Measurements from ENCODE around the gene HPRT1.

The HPRT1 gene

DNA sequence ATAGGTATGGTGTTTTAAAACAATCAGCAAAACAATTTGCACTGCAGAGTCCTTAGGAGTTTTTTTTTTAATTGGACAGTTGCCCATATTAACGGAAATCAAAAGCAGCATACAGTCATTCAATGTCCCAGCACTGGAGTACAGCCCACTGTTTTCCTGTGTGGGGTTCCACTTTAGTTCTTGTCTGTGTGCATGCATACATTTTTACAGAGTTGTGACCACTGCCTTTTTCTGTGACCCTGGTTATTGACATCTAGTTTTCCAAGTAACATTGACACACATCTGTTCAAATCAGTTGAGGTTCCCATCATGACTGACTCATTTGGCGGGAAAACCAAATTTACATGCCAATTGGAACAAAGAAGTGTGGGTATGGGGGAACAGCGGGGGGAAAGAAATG is 83.3 kb downstream of the HPRT1 start:
- DNase-seq (ENCODE audit: low read depth, low spot score), result no peak

DNA sequence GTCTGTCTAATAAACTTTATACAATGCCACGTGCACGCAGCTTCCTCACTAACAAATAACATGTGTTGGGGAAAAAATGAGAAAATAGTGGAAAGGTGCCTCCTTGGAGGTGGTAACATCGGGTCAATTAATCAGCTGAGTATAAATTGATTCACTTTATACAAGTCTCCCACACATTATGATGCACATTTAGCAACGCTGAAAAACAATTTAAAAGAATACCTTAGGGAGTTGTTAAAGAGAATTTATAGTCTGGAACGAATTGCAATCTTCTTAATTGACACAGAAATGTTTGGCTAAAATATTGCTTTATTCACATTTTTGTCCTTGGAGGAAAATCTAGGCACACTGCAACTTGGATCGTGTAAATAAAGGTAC is 84.2 kb downstream of the HPRT1 start:
- DNase-seq (ENCODE audit: low read depth, low spot score), result no peak

DNA sequence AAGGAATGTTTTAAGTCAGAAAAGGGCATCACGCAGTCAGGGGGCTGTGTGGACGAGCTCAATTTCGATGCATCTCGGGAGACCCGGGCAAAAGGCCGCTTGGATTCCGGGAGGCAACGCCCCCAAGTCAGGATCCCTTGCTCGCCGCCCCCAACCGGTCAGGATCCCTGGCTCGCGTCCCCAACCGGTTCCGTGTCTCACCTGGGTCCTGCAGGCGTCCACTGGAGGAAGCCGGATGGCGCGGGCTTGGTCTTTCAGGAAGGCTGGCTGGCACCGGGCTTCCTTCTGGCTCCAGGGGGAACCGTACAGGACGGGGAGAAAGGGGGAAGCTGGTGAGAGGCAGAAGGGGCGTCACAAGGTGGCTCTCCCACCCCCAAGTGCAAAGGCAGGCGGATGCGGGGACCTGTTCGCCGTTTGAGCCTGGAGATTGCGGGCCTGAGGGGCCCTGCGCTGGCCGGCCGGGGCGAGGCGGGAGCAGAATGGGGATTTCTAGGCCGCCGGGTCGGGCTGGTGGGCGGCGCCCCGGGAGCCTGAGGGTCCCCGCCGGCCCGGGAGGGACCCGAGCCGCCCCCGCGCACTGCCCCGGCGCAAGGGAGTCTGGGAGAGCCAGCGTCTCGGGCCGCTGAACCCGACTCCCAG is 84.7 kb downstream of the HPRT1 start:
- no peak for DNase-seq (ENCODE audit: low read depth, low spot score)

DNA sequence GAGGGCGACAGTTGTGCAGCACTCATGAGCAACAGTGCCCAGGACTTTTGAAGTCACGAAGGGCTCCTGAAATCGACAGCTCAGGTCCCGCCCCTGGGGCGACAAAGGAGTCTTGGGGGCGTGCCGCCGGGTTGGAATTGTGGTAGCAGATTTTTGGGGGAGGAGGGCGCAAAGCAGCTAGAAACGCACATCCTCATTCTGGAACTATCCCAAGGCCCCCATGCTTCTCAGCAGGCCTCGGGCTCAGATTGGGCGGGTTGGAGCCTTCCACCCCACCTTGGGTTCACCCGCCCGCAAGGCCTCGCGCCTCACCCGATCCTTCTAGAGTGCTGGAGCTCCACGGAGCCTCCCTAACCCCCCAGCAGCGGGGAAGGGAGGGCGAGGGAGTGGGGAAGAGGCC is 85.5 kb downstream of the HPRT1 start:
- no peak for DNase-seq (ENCODE audit: low read depth, low spot score)

DNA sequence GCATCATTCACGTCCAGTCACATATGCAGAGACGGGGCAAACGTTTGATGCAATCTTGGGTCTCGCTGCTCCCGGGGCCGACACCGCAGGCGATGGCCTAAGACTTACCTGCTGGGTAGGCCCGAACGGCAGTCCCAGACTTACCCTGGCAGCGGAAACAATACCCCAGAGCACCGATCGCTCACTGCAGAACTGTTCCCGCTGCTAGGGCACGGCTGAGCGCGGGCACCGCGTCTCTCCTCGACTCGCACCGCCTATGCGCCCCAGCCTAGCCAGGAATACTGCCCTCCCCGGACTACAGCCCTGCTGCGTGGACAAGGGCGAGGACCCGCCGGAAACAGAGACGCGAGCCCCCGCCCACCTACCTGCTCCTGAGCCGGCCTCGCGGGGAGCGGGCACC is 86.2 kb downstream of the HPRT1 start:
- DNase-seq (ENCODE audit: low read depth, low spot score), result no peak

DNA sequence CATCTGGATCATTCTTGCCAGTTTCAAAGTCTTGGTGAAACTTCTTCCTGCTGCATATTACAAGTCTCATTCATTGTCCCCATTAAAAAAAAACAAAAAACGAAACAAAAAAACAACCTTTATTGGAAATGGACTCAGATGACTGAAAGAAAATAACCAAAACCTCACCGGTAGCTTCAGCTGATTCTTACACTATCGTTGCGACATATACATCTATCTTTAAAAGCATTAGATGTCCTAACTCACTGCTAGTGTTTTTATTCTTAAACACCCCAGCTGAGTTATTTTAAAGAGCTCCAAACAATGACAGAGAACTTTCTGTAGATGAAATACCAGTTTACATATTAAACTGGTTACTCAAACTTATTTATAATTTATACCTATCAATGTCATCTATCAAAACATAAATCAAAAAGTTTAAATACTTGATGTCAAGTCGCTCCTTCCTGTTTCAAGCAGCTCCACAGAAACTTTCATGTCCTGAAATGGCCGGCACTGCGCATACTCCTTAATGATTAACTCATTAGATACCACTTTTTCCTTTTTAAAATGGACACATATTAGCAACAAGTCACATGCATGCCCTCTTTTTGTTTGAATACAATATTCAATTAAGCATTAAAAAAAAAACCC is 87.2 kb downstream of the HPRT1 start:
- no peak for DNase-seq (ENCODE audit: low read depth, low spot score)

DNA sequence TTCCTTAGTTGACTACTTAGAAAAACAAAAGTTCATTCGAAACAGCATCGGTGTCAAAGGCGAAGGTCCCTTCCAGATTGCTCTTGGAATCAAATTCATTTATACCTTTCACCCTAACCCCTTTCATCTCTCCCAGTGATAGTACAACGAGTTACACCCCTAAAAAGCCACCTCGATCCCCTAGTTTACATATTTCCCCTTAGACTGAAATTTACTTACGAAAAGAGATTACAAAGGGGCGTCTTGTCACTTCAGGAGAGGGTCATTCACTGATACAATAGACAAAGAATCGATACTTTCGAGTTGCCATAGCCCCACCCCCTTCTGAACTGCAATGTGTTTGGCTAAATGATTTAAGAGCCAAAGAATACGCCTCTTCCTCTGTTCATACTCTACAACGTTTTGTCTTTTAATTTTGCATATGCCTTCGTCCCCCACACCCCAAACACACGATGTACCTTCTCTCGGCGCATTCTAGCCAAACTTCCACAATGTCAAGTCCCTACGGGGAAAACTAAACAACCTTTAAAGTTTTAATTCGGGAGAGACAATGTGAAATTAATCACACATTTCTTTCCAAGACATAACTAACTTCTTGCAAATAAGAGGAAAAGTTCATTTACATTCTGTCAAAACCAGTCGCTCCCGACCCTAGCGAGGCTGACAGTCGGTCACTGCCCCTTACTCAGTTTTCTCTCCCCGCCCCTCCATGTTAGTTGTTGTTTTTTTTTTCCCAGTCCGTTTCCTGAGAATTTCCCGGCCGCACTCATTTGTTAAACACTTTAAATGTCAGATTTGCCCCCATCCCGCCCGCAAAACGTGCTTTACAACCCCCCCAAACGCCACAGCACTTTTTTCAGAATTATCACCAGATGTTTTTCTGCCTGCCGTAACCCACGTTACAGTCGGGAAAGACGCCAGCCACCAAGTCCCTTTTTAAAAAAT is 88.6 kb downstream of the HPRT1 start:
- no peak for DNase-seq (ENCODE audit: low read depth, low spot score)
